ENCODE measurements around the gene MAEA.
A peak's percentile ranks its signal among the peaks of the same experiment; 100 is the strongest.

The MAEA gene

GRCh38 chr4:1337951-1338751 is 48.5 kb downstream of the MAEA start:
- DNase-seq = no peak

GRCh38 chr4:1338752-1339414 is 49.2 kb downstream of the MAEA start:
- DNase-seq = no peak

DNA sequence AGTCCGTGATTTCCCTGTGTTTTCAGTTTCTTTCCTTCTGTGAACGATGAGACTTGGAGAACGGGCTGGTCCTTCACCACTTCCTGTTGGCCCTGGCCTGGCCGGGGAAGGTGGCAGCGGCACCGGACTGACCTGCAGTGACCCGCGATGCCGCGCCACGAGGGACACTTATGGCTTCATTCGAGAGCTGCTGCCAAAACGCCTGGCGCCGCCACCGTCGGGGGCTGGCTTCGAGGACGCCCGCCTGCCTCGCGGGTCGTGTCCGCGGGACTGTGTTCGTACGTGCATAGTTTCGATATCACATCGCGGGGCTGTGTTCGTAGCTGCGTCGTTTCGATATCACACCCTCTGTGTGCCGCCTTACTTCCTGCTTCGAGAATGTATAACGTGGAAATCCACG is 49.8 kb downstream of the MAEA start:
- no peak for DNase-seq

GRCh38 chr4:1340181-1340747 is 50.6 kb downstream of the MAEA start:
- no peak for DNase-seq

- DNase-seq = no peak
These were observed 51.2 kb downstream of the MAEA start for GRCh38 chr4:1340861-1341260.

DNA sequence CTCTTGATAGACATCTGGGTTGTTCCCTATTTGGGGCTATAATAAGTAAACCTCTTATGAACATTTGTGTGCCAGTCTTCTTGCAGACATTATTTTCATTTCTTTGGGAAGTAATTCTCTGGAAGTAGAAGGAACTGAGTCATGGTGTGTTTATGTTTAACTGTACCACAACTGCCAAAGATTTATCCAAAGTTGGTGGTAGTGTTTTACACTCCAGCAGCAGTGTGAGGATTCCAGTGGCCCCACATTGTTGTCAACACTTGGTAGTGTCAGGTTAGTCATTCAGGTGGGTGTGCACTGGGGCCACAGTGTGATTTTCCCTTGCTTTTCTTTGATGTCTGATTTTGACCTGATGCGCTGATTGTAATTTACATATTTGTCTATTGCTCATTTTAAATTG is 52.3 kb downstream of the MAEA start:
- DNase-seq = no peak

DNA sequence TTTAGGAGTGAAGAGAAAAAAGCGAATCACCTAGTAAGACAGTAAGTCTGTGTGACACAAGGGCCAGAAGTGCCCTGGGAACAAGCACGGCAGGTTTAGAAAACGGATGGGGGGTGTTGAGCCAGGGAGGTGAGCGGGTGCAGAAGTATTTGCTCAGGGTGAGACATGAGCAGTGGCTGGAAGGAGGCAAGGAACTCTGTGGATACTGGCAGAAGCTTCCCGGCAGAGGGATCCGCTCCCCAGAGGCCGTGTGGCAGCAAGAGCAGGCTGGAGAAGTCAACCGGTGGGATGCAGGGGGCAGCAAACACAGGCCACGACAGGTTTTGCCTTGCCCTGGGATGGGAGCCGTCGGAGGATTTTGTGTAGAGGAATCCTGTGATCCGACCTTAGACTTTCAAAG is 55.0 kb downstream of the MAEA start:
- no peak for DNase-seq

DNA sequence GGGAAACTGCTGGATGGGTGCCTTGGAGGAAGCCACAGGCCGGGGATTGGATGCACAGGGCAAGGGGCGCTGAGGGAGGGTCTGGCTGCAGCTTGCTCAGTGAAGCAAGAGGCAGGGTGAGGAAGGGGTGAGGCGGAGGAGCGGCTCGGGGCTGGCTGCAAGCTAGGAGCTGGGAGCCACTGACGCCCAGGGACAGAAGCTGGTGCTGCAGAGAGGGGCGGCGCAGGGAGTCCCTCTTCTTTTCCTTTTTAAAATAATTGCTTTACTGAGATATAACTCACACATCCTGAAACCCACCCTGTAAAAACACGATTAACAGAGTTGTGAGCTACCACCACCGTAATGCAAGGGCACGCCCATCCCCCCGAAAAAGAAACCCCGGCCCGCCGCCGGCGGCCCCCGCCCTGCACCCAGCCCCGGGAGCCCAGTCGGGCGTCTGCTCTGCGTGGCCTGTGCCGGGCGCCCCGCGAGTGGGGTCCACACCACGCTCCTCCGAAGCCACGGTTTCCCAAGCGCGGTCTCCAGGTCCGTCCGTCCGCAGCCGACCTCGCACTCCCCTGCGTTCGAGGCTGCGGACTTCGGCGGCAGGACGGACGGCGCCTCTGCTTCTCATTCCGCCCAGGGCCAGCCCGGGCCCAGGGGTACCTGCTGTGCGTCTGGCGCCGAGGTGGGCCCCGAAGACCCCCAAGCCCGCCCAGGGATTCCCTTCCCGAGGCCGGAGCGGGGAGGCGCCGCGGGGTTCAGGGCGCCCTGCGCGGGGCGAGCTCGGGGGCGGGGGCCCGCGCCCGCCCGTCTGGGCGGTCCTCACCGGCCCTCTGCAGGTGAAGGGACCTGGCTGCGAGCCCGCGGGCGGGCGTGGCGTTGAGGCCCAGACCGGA is 56.5 kb downstream of the MAEA start:
- DNase-seq = peak; percentile 57

DNA sequence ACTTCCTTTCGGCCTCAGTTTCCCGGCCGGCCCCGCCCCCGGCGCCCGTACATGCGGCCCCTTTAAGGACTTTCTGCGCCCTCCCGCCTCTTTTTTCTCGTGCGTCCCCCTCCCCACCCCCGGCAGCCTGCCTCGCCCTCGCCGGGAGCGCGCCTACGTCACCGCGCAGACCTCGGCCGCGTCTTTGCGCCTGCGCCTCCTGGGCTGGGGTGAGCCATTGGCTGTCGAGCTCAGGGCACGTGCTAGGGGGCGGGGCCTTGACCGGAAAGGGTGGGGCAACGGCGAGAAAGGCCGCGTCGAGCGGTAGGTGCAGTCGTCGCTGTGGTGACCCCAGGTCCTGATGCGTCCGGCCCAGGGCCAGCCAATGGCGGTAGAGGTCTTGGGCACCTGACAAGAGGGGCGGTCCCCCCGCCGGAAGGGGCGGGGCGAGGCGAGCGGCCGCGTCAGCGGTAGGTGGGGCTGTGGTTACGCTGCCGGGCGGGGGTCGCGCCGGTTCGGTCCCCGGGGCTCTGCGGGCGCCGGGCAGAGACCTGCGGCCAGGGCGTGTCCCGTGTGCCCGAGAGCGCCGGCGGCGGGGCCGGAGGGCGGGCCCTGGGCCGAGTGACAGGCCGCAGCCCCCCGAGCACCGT is 57.2 kb downstream of the MAEA start, which contains the start of gene UVSSA:
Gene UVSSA (plus strand): TSS at position 428 of the 629 bp plus-strand sequence. CDS start 884 bp downstream, outside the sequence.
- DNase-seq = peak; percentile 100

DNA sequence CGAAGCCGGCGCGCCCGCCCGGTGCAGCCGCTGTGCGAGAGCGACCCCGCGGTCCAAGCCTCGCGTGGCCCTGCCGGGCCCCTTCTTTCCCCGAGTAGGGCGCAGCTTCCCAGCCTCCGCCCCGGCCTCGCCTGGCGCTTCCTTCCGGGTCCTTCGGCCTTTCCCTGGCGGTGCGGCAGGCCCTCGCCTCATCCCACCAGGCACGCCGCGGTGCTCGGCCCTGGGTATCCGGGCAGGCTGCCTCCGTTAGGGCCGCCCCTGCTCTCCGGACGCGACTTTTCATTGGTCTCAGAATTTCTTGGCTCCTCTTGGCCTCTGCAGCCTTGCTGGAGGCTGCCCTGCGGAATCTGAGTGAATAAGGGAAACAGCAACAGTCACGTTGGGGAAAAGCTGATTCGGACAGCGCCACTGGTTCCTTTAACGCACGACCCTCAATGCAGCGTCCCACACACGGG is 57.7 kb downstream of the MAEA start:
- DNase-seq = peak; percentile 24

GRCh38 chr4:1348014-1348513 is 58.4 kb downstream of the MAEA start:
- DNase-seq = no peak

DNA sequence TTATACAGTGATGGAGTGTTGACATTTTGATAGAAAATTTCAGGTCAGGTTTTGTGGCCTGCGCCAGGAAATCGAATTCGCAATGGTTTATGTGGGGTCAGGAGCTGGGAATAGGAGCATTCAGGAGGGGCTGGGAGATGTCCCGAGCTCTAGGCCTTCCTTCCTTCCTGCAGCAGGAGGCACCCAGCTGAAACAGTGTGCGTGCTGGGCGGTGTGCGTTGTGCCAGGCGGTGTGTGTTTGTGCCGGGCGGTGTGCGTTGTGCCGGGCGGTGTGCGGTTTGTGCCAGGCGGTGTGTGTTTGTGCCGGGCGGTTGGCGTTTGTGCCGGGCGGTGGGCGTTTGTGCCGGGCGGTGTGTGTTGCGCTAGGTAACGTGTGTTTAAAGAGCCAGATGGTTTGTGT is 59.1 kb downstream of the MAEA start:
- DNase-seq = no peak

DNA sequence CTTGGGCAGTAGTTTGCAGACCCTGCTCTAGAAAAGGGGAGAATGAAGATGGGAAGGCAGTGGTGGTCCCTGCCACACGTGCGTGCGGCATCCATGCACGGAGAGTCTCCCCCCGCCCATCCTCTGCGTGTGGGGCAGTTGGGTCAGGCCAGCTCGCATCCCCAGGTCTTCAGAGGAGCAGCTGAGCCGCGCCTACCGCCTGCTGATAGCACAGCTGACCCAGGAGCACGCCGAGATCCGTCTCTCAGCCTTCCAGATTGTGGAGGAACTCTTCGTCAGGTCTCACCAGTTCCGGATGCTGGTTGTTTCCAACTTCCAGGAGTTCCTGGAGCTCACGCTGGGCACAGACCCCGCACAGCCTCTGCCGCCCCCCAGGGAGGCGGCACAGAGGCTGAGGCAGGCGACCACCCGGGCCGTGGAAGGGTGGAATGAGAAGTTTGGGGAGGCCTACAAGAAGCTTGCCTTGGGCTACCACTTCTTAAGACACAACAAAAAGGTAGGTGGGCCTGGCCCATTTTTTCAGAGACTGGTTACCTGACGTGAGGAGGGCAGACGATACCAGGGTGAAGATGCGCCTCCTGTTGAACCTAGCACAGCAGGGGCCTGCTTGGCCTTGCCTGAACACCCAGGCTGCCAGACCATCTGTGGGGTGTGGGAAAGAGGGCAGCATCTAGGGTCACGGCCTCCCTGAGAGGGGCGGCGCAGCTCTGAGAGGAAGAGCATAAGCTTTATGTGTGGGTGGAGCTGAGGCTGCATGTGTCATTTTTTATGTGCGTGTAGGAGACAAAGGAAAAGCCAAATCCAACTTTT is 59.9 kb downstream of the MAEA start:
- DNase-seq = no peak

GRCh38 chr4:1350169-1350520 is 60.5 kb downstream of the MAEA start:
- DNase-seq = no peak

GRCh38 chr4:1351854-1352566 is 62.3 kb downstream of the MAEA start:
- peak; percentile 82 for DNase-seq

- no peak for DNase-seq
These were observed 62.8 kb downstream of the MAEA start for GRCh38 chr4:1352567-1352900.

GRCh38 chr4:1353186-1354055 is 63.7 kb downstream of the MAEA start:
- no peak for DNase-seq

- no peak for DNase-seq
These were observed 64.7 kb downstream of the MAEA start for GRCh38 chr4:1354136-1354982.

DNA sequence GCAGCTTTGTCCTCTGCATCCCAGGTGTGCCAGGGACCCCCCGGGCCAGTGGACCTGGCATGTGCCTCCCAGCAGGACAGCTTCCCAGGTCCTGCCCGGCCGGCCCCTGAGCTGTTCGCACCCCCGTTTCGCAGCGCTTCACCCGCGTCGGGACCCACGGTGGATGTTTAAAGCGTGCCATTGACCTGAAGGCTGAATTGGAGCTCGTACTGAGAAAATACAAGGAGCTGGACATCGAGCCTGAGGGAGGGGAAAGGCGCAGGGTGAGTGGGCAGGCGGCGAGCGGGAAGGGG is 65.2 kb downstream of the MAEA start:
- DNase-seq = no peak

All from CD4-positive, alpha-beta T cell treated with Interleukin-4 for 4 hours (primary cell).